ENCODE data around the gene MCRIP1. TPM values are rescaled to one million over a fixed set of nuclear protein-coding genes. Genes with fewer than 3 reads are reported as not detected.
"Not testable (repeated sequence)": the region's sequence is repeated elsewhere in the genome, so short reads cannot be mapped to it uniquely, and the experiment has no call there.

MCRIP1 gene
- total RNA-seq, 1 experiment from 2014 or later = 59.7 TPM

DNA sequence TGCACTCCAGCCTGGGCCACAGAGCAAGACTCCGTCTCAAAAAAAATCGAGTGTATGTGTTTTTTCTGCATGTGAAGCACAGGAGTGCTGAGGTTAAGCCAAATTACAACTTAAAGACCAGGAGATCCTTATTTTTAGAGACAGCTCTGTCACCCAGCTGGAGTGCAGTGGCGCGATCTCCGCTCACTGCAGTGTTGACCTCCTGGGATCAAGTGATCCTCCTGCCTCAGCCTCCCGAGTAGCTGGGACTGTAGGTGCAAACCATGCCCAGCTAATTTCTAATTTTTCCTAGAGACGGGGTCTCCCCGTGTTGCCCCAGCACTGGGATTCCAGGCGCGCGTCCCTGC, 9.3 kb upstream of the MCRIP1 start:
- Histone ChIP-seq H3K9me3 (no peaks in the 10 kb centered on the region), H3K27me3 (replicated peaks; ENCODE audit: control insufficient read depth, insufficient read depth, low read length) (no peaks in the 10 kb centered on the region), H3K36me3 (ENCODE audit: control insufficient read depth, insufficient read depth, low read length) (no peaks in the 10 kb centered on the region), H3K4me3 (ENCODE audit: low read depth, low read length) (no peak overlapping the region), H3K4me1 (peaks cover 5% of the 10 kb centered on the region; the same call in 1 of the 2 replicates)
- no TSS peak for BruUV-seq (replicated peaks)
- TF ChIP-seq, protein P1, sequence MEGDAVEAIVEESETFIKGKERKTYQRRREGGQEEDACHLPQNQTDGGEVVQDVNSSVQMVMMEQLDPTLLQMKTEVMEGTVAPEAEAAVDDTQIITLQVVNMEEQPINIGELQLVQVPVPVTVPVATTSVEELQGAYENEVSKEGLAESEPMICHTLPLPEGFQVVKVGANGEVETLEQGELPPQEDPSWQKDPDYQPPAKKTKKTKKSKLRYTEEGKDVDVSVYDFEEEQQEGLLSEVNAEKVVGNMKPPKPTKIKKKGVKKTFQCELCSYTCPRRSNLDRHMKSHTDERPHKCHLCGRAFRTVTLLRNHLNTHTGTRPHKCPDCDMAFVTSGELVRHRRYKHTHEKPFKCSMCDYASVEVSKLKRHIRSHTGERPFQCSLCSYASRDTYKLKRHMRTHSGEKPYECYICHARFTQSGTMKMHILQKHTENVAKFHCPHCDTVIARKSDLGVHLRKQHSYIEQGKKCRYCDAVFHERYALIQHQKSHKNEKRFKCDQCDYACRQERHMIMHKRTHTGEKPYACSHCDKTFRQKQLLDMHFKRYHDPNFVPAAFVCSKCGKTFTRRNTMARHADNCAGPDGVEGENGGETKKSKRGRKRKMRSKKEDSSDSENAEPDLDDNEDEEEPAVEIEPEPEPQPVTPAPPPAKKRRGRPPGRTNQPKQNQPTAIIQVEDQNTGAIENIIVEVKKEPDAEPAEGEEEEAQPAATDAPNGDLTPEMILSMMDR (IDR thresholded peaks at IDR 0.05; ENCODE audit: insufficient read depth in 1 of 2, low read depth in 1 of 2, low read length in 1 of 2, severe bottlenecking in 1 of 2, unreplicated experiment in 1 of 2) = no peak
- ChIA-PET CTCF (interaction anchor here (0.6 kb wide), 1 partner anchor 210 kb away, joined by 4 read pairs; no protein-coding TSS in a partner anchor), POLR2A (no interaction called here)
- Mint-ChIP-seq H3K36me3 (ENCODE audit: insufficient read depth, unreplicated experiment) (peaks cover 68% of the 10 kb centered on the region), H3K27me3 (ENCODE audit: insufficient read depth, unreplicated experiment) (no peaks in the 10 kb centered on the region), H3K9me3 (ENCODE audit: unreplicated experiment) (no peaks in the 10 kb centered on the region), H3K4me3 (ENCODE audit: unreplicated experiment) (no peak overlapping the region), H3K4me1 (ENCODE audit: low read depth, unreplicated experiment) (no peaks in the 10 kb centered on the region), H3K27ac (ENCODE audit: unreplicated experiment) (no peak overlapping the region)
- no peak for DNase-seq
- intact Hi-C loops (cut with micrococcal nuclease; ENCODE audit: unreplicated experiment) = no loop called here

GRCh38 chr17:81841866-81842265, 8.8 kb upstream of the MCRIP1 start:
- H3K4me1 Mint-ChIP-seq (ENCODE audit: low read depth, unreplicated experiment) = no peaks in the 10 kb centered on the region
- no peaks in the 10 kb centered on the region for H3K36me3 ChIP-seq (ENCODE audit: control insufficient read depth, insufficient read depth, low read length)
- no peaks in the 10 kb centered on the region for H3K27me3 Mint-ChIP-seq (ENCODE audit: insufficient read depth, unreplicated experiment)
- peaks cover 5% of the 10 kb centered on the region; the same call in 1 of the 2 replicates for H3K4me1 ChIP-seq
- H3K27ac Mint-ChIP-seq (ENCODE audit: unreplicated experiment) = no peak overlapping the region
- no TSS peak for BruUV-seq (replicated peaks)
- H3K27me3 ChIP-seq (replicated peaks; ENCODE audit: control insufficient read depth, insufficient read depth, low read length) = no peaks in the 10 kb centered on the region
- no peak for DNase-seq
- POLR2A ChIA-PET = interaction anchor here (0.6 kb wide), 1 partner anchor 18 kb away, joined by 4 read pairs; no protein-coding TSS in a partner anchor
- no peaks in the 10 kb centered on the region for H3K9me3 Mint-ChIP-seq (ENCODE audit: unreplicated experiment)
- intact Hi-C loops (cut with micrococcal nuclease; ENCODE audit: unreplicated experiment) = no loop called here
- TF ChIP-seq, protein P1 (IDR thresholded peaks at IDR 0.05; ENCODE audit: insufficient read depth in 1 of 2, low read depth in 1 of 2, low read length in 1 of 2, severe bottlenecking in 1 of 2, unreplicated experiment in 1 of 2) = no peak
- no peaks in the 10 kb centered on the region for H3K9me3 ChIP-seq
- no peak overlapping the region for H3K4me3 Mint-ChIP-seq (ENCODE audit: unreplicated experiment)
- no peak overlapping the region for H3K4me3 ChIP-seq (ENCODE audit: low read depth, low read length)
- CTCF ChIA-PET = interaction anchor here (0.6 kb wide), 1 partner anchor 209 kb away, joined by 4 read pairs; no protein-coding TSS in a partner anchor
- peaks cover 63% of the 10 kb centered on the region for H3K36me3 Mint-ChIP-seq (ENCODE audit: insufficient read depth, unreplicated experiment)

DNA sequence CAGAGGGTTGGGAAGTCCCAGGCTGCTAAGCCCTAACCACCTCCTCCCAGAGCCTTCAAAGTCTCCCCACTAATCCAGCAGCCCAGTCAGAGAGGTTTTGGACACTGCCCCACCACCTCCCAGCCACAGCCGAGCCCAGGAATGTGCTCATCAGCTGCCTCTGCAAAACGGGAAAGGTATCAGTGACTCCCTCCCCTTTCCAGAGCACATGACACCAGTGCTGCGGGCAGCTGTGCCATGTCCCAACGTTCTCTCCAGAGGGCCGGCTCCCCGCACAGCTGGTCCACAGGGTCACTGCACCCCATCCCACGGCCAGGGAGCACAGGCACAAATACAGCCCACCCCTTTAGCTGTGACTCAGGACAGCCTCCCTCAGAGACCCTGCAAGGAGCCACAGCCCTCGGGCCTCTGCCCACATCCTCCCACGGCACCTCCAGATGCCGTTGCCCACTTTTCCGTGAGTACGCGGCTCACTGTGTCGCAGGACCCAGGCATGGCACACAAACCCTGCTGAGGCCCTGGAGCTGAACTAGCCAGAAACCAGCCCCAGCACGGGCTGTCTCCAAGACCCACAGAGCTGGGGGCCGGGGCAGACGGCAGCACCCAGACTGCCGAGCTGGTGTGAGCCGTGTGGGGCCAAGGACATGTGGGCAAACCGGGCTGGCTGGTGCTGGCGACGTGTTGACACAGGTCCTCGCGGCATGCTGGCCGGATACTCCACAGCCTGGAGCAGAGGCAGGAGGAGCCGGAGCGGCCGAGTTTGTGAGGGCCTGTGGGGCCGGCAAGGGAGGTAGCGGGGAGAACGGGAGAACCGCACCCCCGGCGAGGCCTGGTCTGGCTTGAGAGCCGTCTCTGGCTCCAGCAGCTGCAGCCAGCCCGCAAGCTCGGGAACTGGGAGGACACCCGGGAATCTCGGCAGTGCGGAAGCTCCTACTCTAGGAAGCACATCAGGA, 8.0 kb upstream of the MCRIP1 start:
- Histone ChIP-seq H3K4me3 (ENCODE audit: low read depth, low read length) (no peak overlapping the region), H3K9me3 (no peaks in the 10 kb centered on the region), H3K27me3 (replicated peaks; ENCODE audit: control insufficient read depth, insufficient read depth, low read length) (no peaks in the 10 kb centered on the region), H3K4me1 (peaks cover 5% of the 10 kb centered on the region; the same call in 1 of the 2 replicates), H3K36me3 (ENCODE audit: control insufficient read depth, insufficient read depth, low read length) (no peaks in the 10 kb centered on the region)
- no peak overlapping the region for H3K4me3 Mint-ChIP-seq (ENCODE audit: unreplicated experiment)
- TF ChIP-seq, protein P1 (IDR thresholded peaks at IDR 0.05; ENCODE audit: insufficient read depth in 1 of 2, low read depth in 1 of 2, low read length in 1 of 2, severe bottlenecking in 1 of 2, unreplicated experiment in 1 of 2) = no peak
- H3K36me3 Mint-ChIP-seq (ENCODE audit: insufficient read depth, unreplicated experiment) = peaks cover 55% of the 10 kb centered on the region
- no peaks in the 10 kb centered on the region for H3K9me3 Mint-ChIP-seq (ENCODE audit: unreplicated experiment)
- intact Hi-C loops (cut with micrococcal nuclease; ENCODE audit: unreplicated experiment) = no loop called here
- POLR2A ChIA-PET = interaction anchor here (0.6 kb wide), 1 partner anchor 18 kb away, joined by 4 read pairs; no protein-coding TSS in a partner anchor
- no peaks in the 10 kb centered on the region for H3K27me3 Mint-ChIP-seq (ENCODE audit: insufficient read depth, unreplicated experiment)
- CTCF ChIA-PET = no interaction called here
- peaks cover 2% of the 10 kb centered on the region for H3K4me1 Mint-ChIP-seq (ENCODE audit: low read depth, unreplicated experiment)
- BruUV-seq (replicated peaks) = no TSS peak
- H3K27ac Mint-ChIP-seq (ENCODE audit: unreplicated experiment) = no peak overlapping the region
- DNase-seq = no peak

DNA sequence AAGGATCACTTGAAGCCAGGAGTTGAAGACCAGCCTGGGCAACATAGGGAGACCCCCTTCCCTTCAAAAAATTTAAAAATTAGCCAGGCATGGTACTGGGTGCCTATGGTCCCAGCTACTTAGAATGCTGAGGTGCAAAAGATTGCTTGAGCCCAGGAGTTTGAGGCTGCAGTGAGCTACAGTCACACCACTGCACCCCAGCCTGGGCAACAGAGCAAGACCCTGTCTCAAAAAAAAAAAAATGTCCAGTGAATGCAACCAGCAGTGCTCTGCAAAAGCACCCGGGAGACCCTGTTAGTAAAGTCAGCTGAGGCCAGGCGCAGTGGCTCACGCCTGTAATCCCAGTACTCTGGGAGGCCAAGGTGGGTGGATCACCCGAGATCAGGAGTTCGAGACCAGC, 7.0 kb upstream of the MCRIP1 start:
- H3K27me3 Mint-ChIP-seq (ENCODE audit: insufficient read depth, unreplicated experiment); DNase-seq; H3K36me3 ChIP-seq (ENCODE audit: control insufficient read depth, insufficient read depth, low read length); H3K27ac Mint-ChIP-seq (ENCODE audit: unreplicated experiment); BruUV-seq (replicated peaks); H3K4me1 Mint-ChIP-seq (ENCODE audit: low read depth, unreplicated experiment); H3K4me3 ChIP-seq (ENCODE audit: low read depth, low read length); intact Hi-C loops (cut with micrococcal nuclease; ENCODE audit: unreplicated experiment); H3K4me3 Mint-ChIP-seq (ENCODE audit: unreplicated experiment); POLR2A ChIA-PET; CTCF ChIA-PET; H3K9me3 Mint-ChIP-seq (ENCODE audit: unreplicated experiment); H3K27me3 ChIP-seq (replicated peaks; ENCODE audit: control insufficient read depth, insufficient read depth, low read length); H3K9me3 ChIP-seq; H3K4me1 ChIP-seq: not testable (repeated sequence)
- peaks cover 45% of the 10 kb centered on the region for H3K36me3 Mint-ChIP-seq (ENCODE audit: insufficient read depth, unreplicated experiment)

Measured in Caco-2 (cell line).